HEK293 (cell line): Measurements from ENCODE around the gene ETV6.

Experiments used
- ZNF362 ChIP-seq: fragments of 450-650 bp; formaldehyde crosslinking; IDR thresholded peaks from 2 replicates; pipeline ENCODE4 v1.5.1; 2016; ENCODE audit warnings: missing biosample characterization, missing genetic modification characterization
- ZNF426 ChIP-seq: fragments of 450-650 bp; formaldehyde crosslinking; IDR thresholded peaks from 2 replicates; pipeline ENCODE4 v1.5.1; 2017; ENCODE audit warnings: missing biosample characterization, missing genetic modification characterization, mild to moderate bottlenecking, inconsistent platforms, moderate library complexity
- TF ChIP-seq, protein P1 (sequence below): fragments of 450-650 bp; formaldehyde crosslinking; IDR thresholded peaks from 2 replicates; pipeline ENCODE4 v1.5.1; 2016; ENCODE audit warnings: missing biosample characterization, missing genetic modification characterization, low read depth

DNA sequence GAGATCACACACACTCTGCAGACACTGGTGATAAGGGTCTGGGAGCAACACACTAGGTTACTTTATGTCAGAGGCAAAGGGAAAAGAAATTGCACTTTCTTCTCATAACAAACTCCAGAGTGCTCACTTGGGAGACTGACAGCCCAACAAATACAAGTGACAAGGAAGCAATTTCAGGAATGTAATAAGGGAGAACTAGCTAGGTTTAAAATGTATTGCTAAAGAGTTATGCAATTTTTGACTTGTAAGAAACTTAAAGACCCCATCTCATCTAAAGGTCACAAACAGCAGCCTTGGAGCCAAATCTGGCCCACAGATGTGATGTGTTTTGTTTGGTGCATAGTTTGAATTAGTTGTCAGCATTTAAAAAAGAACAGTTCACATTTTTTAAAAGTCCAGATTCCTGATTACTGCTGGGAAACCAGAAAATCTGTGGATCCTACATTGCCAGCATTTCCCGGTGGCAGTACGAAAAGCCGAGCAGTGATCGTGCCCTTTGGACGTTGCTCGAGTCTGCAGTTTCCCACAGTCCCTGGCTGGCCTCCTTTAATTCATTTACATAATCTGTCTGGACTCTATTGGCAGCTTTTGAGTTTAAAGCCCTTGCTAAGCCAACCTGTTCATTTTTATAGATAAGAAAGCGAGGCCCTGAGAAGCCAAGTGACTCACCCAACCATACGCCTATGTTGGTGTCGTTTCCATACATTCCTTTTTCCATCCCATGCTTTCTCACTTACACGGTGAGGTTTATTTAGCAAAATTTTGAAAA, 42.0 kb upstream of the ETV6 start:
- TF ChIP-seq ZNF362 (tag by site-specific recombination): no peak
- TF ChIP-seq ZNF426 (tag by site-specific recombination): no peak
- TF ChIP-seq, protein P1, sequence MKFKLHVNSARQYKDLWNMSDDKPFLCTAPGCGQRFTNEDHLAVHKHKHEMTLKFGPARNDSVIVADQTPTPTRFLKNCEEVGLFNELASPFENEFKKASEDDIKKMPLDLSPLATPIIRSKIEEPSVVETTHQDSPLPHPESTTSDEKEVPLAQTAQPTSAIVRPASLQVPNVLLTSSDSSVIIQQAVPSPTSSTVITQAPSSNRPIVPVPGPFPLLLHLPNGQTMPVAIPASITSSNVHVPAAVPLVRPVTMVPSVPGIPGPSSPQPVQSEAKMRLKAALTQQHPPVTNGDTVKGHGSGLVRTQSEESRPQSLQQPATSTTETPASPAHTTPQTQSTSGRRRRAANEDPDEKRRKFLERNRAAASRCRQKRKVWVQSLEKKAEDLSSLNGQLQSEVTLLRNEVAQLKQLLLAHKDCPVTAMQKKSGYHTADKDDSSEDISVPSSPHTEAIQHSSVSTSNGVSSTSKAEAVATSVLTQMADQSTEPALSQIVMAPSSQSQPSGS: no peak
